HEK293T (cell line): ENCODE measurements around the gene ANKRD17.

Source experiments
- ARNT ChIP-seq: fragments of 450-650 bp; IDR thresholded peaks from 2 replicates; pipeline ENCODE4 v1.6.1; 2017; ENCODE audit warnings: mild to moderate bottlenecking
- BHLHE40 ChIP-seq: fragments of 450-650 bp; IDR thresholded peaks from 2 replicates; pipeline ENCODE4 v1.6.1; 2016; ENCODE audit warnings: mild to moderate bottlenecking, moderate library complexity, borderline replicate concordance
- HDGF ChIP-seq: fragments of 450-650 bp; IDR thresholded peaks from 2 replicates; pipeline ENCODE4 v1.6.1; 2017; ENCODE audit warnings: antibody characterized with exemption, borderline replicate concordance
- ZNF384 ChIP-seq: fragments of 450-650 bp; IDR thresholded peaks from 2 replicates; pipeline ENCODE4 v1.6.1; 2016

DNA sequence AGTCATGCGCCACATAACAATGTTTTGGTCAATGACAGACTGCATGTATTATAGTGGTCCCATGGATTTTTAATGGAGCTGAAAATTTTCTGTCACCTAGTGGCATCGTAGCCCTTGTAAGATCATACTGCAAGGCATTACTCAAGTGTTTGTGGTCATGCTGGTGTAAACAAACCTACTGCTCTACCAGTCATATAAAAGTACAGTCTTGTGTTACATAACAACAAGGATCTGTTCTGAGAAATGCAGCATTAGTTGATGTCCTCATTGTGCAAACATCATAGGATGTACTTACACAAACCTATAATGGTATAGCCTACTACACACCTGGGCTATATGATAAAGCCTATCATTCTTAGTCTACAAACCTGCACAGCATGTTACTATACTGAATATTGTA is 223.7 kb downstream of the ANKRD17 start:
- no peak for TF ChIP-seq HDGF
- no peak for TF ChIP-seq ZNF384
- TF ChIP-seq ARNT: no peak
- no peak for TF ChIP-seq BHLHE40
